ENCODE data around the gene PIGW. TPM values are rescaled to one million over a fixed set of nuclear protein-coding genes. Genes with fewer than 3 reads are reported as not detected.

The PIGW gene
- total RNA-seq, 2 donors from 2014 or later = 2.8 to 3.9 TPM

- no peaks in the 10 kb centered on the region for H3K4me1 ChIP-seq
These were observed 40.1 kb upstream of the PIGW start for GRCh38 chr17:36494674-36495073.

DNA sequence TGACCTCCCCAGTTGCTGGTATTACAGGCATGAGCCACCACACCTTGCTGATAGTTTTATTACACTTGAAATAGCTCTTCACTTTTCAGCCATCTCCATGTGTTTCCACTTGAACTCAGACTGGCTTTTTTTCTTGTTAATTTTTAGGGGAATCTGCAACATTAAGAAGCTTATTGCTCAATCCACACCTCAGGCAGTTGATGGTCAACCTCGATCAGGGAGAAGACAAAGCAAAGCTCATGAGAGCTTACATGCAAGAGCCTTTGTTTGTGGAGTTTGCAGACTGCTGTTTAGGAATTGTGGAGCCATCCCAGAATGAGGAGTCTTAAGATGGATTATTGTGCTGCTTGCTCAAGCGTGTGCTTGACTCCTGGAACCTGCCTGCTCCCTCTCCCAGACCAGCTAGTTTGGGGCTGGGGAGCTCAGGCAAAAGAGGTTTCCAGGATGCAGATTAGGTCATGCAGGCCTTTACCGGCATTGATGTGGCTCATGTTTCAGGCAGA is 39.7 kb upstream of the PIGW start:
- TF ChIP-seq, protein P1, sequence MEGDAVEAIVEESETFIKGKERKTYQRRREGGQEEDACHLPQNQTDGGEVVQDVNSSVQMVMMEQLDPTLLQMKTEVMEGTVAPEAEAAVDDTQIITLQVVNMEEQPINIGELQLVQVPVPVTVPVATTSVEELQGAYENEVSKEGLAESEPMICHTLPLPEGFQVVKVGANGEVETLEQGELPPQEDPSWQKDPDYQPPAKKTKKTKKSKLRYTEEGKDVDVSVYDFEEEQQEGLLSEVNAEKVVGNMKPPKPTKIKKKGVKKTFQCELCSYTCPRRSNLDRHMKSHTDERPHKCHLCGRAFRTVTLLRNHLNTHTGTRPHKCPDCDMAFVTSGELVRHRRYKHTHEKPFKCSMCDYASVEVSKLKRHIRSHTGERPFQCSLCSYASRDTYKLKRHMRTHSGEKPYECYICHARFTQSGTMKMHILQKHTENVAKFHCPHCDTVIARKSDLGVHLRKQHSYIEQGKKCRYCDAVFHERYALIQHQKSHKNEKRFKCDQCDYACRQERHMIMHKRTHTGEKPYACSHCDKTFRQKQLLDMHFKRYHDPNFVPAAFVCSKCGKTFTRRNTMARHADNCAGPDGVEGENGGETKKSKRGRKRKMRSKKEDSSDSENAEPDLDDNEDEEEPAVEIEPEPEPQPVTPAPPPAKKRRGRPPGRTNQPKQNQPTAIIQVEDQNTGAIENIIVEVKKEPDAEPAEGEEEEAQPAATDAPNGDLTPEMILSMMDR (IDR thresholded peaks at IDR 0.05) = no peak
- Histone ChIP-seq H3K4me1 (no peaks in the 10 kb centered on the region), H3K4me3 (no peak overlapping the region), H3K9me3 (no peaks in the 10 kb centered on the region), H3K27me3 (no peaks in the 10 kb centered on the region), H3K36me3 (peaks cover 67% of the 10 kb centered on the region), H3K27ac (no peak overlapping the region)
- no peak for DNase-seq (ENCODE audit: low spot score)

More at GRCh38 chr17:36494674-36495073, 40.1 kb upstream of the PIGW start:
- TF ChIP-seq, protein P1 (IDR thresholded peaks at IDR 0.05) = no peak
- H3K4me3 ChIP-seq = no peak overlapping the region
- no peak overlapping the region for H3K27ac ChIP-seq
- no peaks in the 10 kb centered on the region for H3K27me3 ChIP-seq
- peaks cover 67% of the 10 kb centered on the region for H3K36me3 ChIP-seq
- DNase-seq (ENCODE audit: low spot score) = no peak
- no peaks in the 10 kb centered on the region for H3K9me3 ChIP-seq

GRCh38 chr17:36496018-36496789 is 38.6 kb upstream of the PIGW start:
- DNase-seq (ENCODE audit: low spot score) = no peak
- peaks cover 67% of the 10 kb centered on the region for H3K36me3 ChIP-seq
- H3K27me3 ChIP-seq = no peaks in the 10 kb centered on the region
- H3K4me1 ChIP-seq = no peaks in the 10 kb centered on the region
- TF ChIP-seq, protein P1 (IDR thresholded peaks at IDR 0.05) = no peak
- no peak overlapping the region for H3K4me3 ChIP-seq
- no peak overlapping the region for H3K27ac ChIP-seq
- no peaks in the 10 kb centered on the region for H3K9me3 ChIP-seq

DNA sequence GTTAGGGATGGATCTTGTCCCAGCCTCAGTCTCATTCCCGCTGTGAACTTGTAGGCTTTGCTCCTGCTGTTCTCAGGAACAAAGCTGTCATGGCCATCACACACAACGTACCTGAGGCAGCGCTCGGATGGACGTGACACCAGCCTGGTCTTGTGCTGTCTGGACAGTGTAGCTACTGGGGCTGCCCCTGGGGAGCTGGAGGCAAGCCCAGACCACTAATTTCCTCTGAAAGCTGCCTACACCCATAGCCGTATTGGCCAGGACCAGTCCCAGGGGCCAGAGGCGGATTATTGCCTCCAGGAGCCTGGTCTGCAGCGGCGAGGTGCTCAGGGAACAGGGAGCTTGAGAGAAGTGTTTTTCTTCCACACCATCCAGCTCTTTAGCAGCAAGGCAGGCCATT is 36.6 kb upstream of the PIGW start:
- no peak for DNase-seq (ENCODE audit: low spot score)
- H3K4me3 ChIP-seq = no peak overlapping the region
- no peaks in the 10 kb centered on the region for H3K4me1 ChIP-seq
- H3K9me3 ChIP-seq = no peaks in the 10 kb centered on the region
- peaks cover 61% of the 10 kb centered on the region for H3K36me3 ChIP-seq
- H3K27ac ChIP-seq = no peak overlapping the region
- TF ChIP-seq, protein P1 (IDR thresholded peaks at IDR 0.05) = no peak
- no peaks in the 10 kb centered on the region for H3K27me3 ChIP-seq

- no peak for DNase-seq (ENCODE audit: low spot score)
- Histone ChIP-seq H3K27me3 (no peaks in the 10 kb centered on the region), H3K36me3 (peaks cover 56% of the 10 kb centered on the region), H3K4me1 (no peaks in the 10 kb centered on the region), H3K4me3 (no peak overlapping the region), H3K9me3 (no peaks in the 10 kb centered on the region), H3K27ac (no peak overlapping the region)
- TF ChIP-seq, protein P1 (IDR thresholded peaks at IDR 0.05) = no peak
These were observed 36.1 kb upstream of the PIGW start for GRCh38 chr17:36498560-36499300.
